CD4-positive, alpha-beta T cell treated with Interleukin-21 for 1 hour (primary cell): ENCODE results near the gene DAAM2.

Source experiments
- DNase-seq: peaks from one replicate; pipeline ENCODE4 v3.0.0-alpha.2; 2020

Gene DAAM2

GRCh38 chr6:39913391-39913916 lies 121.3 kb downstream of the DAAM2 start:
- no peak for DNase-seq

- DNase-seq: no peak
Observed at GRCh38 chr6:39914239-39914638, 122.1 kb downstream of the DAAM2 start.

- no peak for DNase-seq
Observed at GRCh38 chr6:39915866-39916265, 123.7 kb downstream of the DAAM2 start.

- DNase-seq: no peak
Observed at GRCh38 chr6:39917329-39917728, 125.2 kb downstream of the DAAM2 start.

- no peak for DNase-seq
Observed at GRCh38 chr6:39917981-39918380, 125.8 kb downstream of the DAAM2 start.

- DNase-seq: no peak
Observed at GRCh38 chr6:39918831-39919230, 126.7 kb downstream of the DAAM2 start.

GRCh38 chr6:39920157-39920556 lies 128.0 kb downstream of the DAAM2 start:
- DNase-seq: no peak

- DNase-seq: no peak
Observed at GRCh38 chr6:39922821-39923220, 130.6 kb downstream of the DAAM2 start.

GRCh38 chr6:39923394-39923793 lies 131.2 kb downstream of the DAAM2 start:
- no peak for DNase-seq

GRCh38 chr6:39923861-39924260 lies 131.7 kb downstream of the DAAM2 start:
- DNase-seq: no peak

- DNase-seq: no peak
Observed at GRCh38 chr6:39924283-39924682, 132.1 kb downstream of the DAAM2 start.

GRCh38 chr6:39925191-39925930 lies 133.2 kb downstream of the DAAM2 start:
- DNase-seq: no peak

- DNase-seq: no peak
Observed at GRCh38 chr6:39925931-39926290, 133.7 kb downstream of the DAAM2 start.

GRCh38 chr6:39926668-39927067 lies 134.5 kb downstream of the DAAM2 start:
- DNase-seq: no peak

- no peak for DNase-seq
Observed at GRCh38 chr6:39927159-39927558, 135.0 kb downstream of the DAAM2 start.

GRCh38 chr6:39929039-39929732 lies 137.0 kb downstream of the DAAM2 start:
- no peak for DNase-seq

GRCh38 chr6:39929733-39930461 lies 137.7 kb downstream of the DAAM2 start:
- DNase-seq: no peak

GRCh38 chr6:39930540-39930939 lies 138.4 kb downstream of the DAAM2 start:
- no peak for DNase-seq

GRCh38 chr6:39931607-39932006 lies 139.4 kb downstream of the DAAM2 start:
- DNase-seq: no peak

GRCh38 chr6:39932386-39932910 lies 140.3 kb downstream of the DAAM2 start:
- DNase-seq: no peak

GRCh38 chr6:39933669-39934130 lies 141.5 kb downstream of the DAAM2 start:
- DNase-seq: no peak

- DNase-seq: peak; percentile 15
Observed at GRCh38 chr6:39934131-39934757, 142.1 kb downstream of the DAAM2 start, which contains the start of gene MOCS1. Gene MOCS1 (minus strand): TSS chr6:39934462. CDS start chr6:39934417, 45 bp downstream.

GRCh38 chr6:39935241-39935640 lies 143.1 kb downstream of the DAAM2 start:
- DNase-seq: no peak
